A549 (cell line): ENCODE results near the gene GTF3C5. TPM values are rescaled to one million over a fixed set of nuclear protein-coding genes. Genes with fewer than 3 reads are reported as not detected.
A peak's percentile ranks its signal among the peaks of the same experiment; 100 is the strongest.

Experiments used
- ATAC-seq, 2 experiments: fragments of 200-7000 bp in 1 of 2; fragments of >200 bp in 1 of 2; cut with Nextera tagmentation in 1 of 2; cut with Tn5 transposase in 1 of 2; 3 replicates each; pipeline versions ENCODE4 v1.8.0 to v1.9.1; 2018 to 2020; ENCODE audit warnings: mild to moderate bottlenecking in 1 of 2, moderate library complexity in 1 of 2
- CTCF ChIA-PET: fragments of 300-600 bp; sonication (Branson Sonifier 250); formaldehyde crosslinking; extraction: SDS; loops from one replicate; lab custom pipeline; 2021; ENCODE audit warnings: antibody characterized with exemption, inconsistent platforms; lab: Yijun Ruan, JAX
- POLR2A ChIA-PET: fragments of 350-600 bp; formaldehyde crosslinking; extraction: SDS; loops from one replicate; lab custom pipeline; 2021; ENCODE audit warnings: antibody characterized with exemption, inconsistent platforms; lab: Yijun Ruan, JAX
- DNase-seq, 2 experiments: peaks; one replicate each; pipeline versions ENCODE4 v3.0.0 to v3.0.0-alpha.2; 2011 to 2016; ENCODE audit warnings: low read depth in 1 of 2, low spot score in 1 of 2
- FAIRE-seq: peaks from 2 replicates; lab custom pipeline; 2011; peaks lifted over from hg19 to GRCh38; lab: Jason Lieb, UNC
- H3K27ac ChIP-seq, 2 experiments: fragments of >200 bp; sonication (Bioruptor Twin); formaldehyde crosslinking; 3 replicates each; pipeline ENCODE4 v1.5.1; 2016 to 2017
- H3K4me1 ChIP-seq: fragments of >200 bp; sonication (Bioruptor Twin); formaldehyde crosslinking; 3 replicates; pipeline ENCODE4 v1.6.1; 2016
- H3K4me2 ChIP-seq: fragments of >200 bp; sonication (Bioruptor Twin); formaldehyde crosslinking; 3 replicates; pipeline ENCODE4 v1.6.1; 2016
- H3K4me3 ChIP-seq: fragments of >200 bp; sonication (Bioruptor Twin); formaldehyde crosslinking; 3 replicates; pipeline ENCODE4 v1.5.1; 2016
- H3K9me3 ChIP-seq: fragments of >200 bp; sonication (Bioruptor Twin); formaldehyde crosslinking; 3 replicates; pipeline ENCODE4 v1.6.1; 2016
- ESRRA ChIP-seq: fragments of 150-350 bp; IDR thresholded peaks from 2 replicates; pipeline ENCODE4 v1.6.1; 2014; ENCODE audit warnings: mild to moderate bottlenecking, low read length, borderline replicate concordance
- FOSB ChIP-seq: fragments of 250-450 bp; sonication (Bioruptor Pico); IDR thresholded peaks from 2 replicates; pipeline ENCODE4 v1.5.0; 2020; ENCODE audit warnings: mild to moderate bottlenecking, moderate library complexity
- FOSL2 ChIP-seq, 2 experiments: fragments of 450-650 bp in 1 of 2; fragments of >200 bp in 1 of 2; sonication (Bioruptor Twin) in 1 of 2; formaldehyde crosslinking; IDR thresholded peaks; 2 replicates each; pipeline versions ENCODE4 v1.5.0 to v1.6.1; 2016 to 2020; ENCODE audit warnings: mild to moderate bottlenecking in 1 of 2, moderate library complexity in 1 of 2
- HEYL ChIP-seq: fragments of 250-450 bp; sonication (Bioruptor Pico); IDR thresholded peaks from 2 replicates; pipeline ENCODE4 v1.8.0; 2021; ENCODE audit warnings: mild to moderate bottlenecking, moderate library complexity
- HOXB5 ChIP-seq: fragments of 250-450 bp; sonication (Bioruptor Pico); IDR thresholded peaks from 2 replicates; pipeline ENCODE4 v1.5.0; 2020; ENCODE audit warnings: mild to moderate bottlenecking, moderate library complexity
- JUN ChIP-seq, 2 experiments: fragments of >200 bp; sonication (Bioruptor Twin); formaldehyde crosslinking; IDR thresholded peaks; 2 replicates in 1 of 2; 3 replicates in 1 of 2; pipeline ENCODE4 v1.6.1; 2016 to 2017
- JUNB ChIP-seq: fragments of >200 bp; sonication (Bioruptor Twin); formaldehyde crosslinking; IDR thresholded peaks from 2 replicates; pipeline ENCODE4 v1.6.1; 2016
- KDM1A ChIP-seq: fragments of 200-600 bp; sonication (generic); IDR thresholded peaks from 2 replicates; pipeline ENCODE4 v1.6.1; 2016; ENCODE audit warnings: low read depth, mild to moderate bottlenecking
- KDM5A ChIP-seq: fragments of 200-600 bp; sonication (generic); IDR thresholded peaks from 2 replicates; pipeline ENCODE4 v1.6.1; 2016; ENCODE audit warnings: antibody characterized with exemption, mild to moderate bottlenecking
- MAFK ChIP-seq: fragments of 450-650 bp; IDR thresholded peaks from 2 replicates; pipeline ENCODE4 v1.6.1; 2014; ENCODE audit not compliant: partially characterized antibody
- MYC ChIP-seq: IDR thresholded peaks from 2 replicates; pipeline ENCODE4 v1.6.1; 2012; ENCODE audit warnings: mild to moderate bottlenecking, inconsistent platforms, low read length, improper control_type of control experiment, borderline replicate concordance
- NFE2L2 ChIP-seq: fragments of 150-350 bp; conservative IDR thresholded peaks from 2 replicates; pipeline ENCODE4 v1.6.1; 2014; ENCODE audit warnings: low read length
- POLR2A ChIP-seq: IDR thresholded peaks from 2 replicates; pipeline ENCODE4 v1.6.1; 2012; ENCODE audit warnings: mild to moderate bottlenecking, low read length
- RCOR1 ChIP-seq: fragments of 150-350 bp; IDR thresholded peaks from 2 replicates; pipeline ENCODE4 v1.6.1; 2014; ENCODE audit warnings: antibody characterized with exemption, low read length, low read depth
- RFX5 ChIP-seq: fragments of 450-650 bp; IDR thresholded peaks from 2 replicates; pipeline ENCODE4 v1.7.1; 2014; ENCODE audit warnings: antibody characterized with exemption, mild to moderate bottlenecking, moderate library complexity
- RNF2 ChIP-seq: fragments of 200-600 bp; sonication (generic); IDR thresholded peaks from 2 replicates; pipeline ENCODE4 v1.6.1; 2016; ENCODE audit warnings: low read depth, mild to moderate bottlenecking, antibody characterized with exemption, moderate library complexity, borderline replicate concordance
- SREBF2 ChIP-seq: fragments of 450-650 bp; IDR thresholded peaks from 2 replicates; pipeline ENCODE4 v1.6.1; 2014; ENCODE audit warnings: mild to moderate bottlenecking, moderate library complexity
- TFCP2L1 ChIP-seq: fragments of 250-450 bp; sonication (Bioruptor Pico); IDR thresholded peaks from 2 replicates; pipeline ENCODE4 v1.5.0; 2021; ENCODE audit warnings: mild to moderate bottlenecking
- TP53 ChIP-seq: fragments of 250-450 bp; sonication (Bioruptor Pico); IDR thresholded peaks from 2 replicates; pipeline ENCODE4 v1.5.0; 2021; ENCODE audit warnings: mild to moderate bottlenecking, moderate library complexity
- USF2 ChIP-seq: fragments of 450-650 bp; IDR thresholded peaks from 2 replicates; pipeline ENCODE4 v1.6.1; 2014; ENCODE audit warnings: antibody characterized with exemption
- ZC3H11A ChIP-seq: fragments of 450-650 bp; IDR thresholded peaks from 2 replicates; pipeline ENCODE4 v1.6.1; 2014; ENCODE audit warnings: antibody characterized with exemption, mild to moderate bottlenecking
- ZFP36 ChIP-seq: fragments of 450-650 bp; IDR thresholded peaks from 2 replicates; pipeline ENCODE4 v1.6.1; 2014; ENCODE audit warnings: borderline replicate concordance; ENCODE audit not compliant: partially characterized antibody
- WGBS: methylation state at CpG from one replicate; pipeline ENCODE4 v1.1.6; 2017; ENCODE audit errors: missing lambda C conversion rate; 5-methylcytosine and 5-hydroxymethylcytosine counted together
- polyA plus RNA-seq, 4 experiments: library from polyadenylated mRNA; depleted of rRNA in 3 of 4; stranded (reverse); fragments of >200 nt; fragmentation: RNase III in 1 of 4; extraction: RNeasy Plus Mini Kit Qiagen cat#74134 plus additional on column Dnase treatment in 1 of 4; gene quantifications; 2 replicates in 3 of 4; 3 replicates in 1 of 4; pipeline ENCODE4 v1.2.3, GENCODE V29; 2011 to 2017
- TF ChIP-seq, protein P1 (sequence below): IDR thresholded peaks from 2 replicates; pipeline ENCODE4 v1.6.1; 2012
- TF ChIP-seq, protein P2 (sequence below): IDR thresholded peaks from 2 replicates; pipeline ENCODE4 v1.6.1; 2012

Gene GTF3C5
- polyA plus RNA-seq, 2 of the 4 experiments (the other 2 are of a cell fraction): 57.2 to 80.3 TPM

DNA sequence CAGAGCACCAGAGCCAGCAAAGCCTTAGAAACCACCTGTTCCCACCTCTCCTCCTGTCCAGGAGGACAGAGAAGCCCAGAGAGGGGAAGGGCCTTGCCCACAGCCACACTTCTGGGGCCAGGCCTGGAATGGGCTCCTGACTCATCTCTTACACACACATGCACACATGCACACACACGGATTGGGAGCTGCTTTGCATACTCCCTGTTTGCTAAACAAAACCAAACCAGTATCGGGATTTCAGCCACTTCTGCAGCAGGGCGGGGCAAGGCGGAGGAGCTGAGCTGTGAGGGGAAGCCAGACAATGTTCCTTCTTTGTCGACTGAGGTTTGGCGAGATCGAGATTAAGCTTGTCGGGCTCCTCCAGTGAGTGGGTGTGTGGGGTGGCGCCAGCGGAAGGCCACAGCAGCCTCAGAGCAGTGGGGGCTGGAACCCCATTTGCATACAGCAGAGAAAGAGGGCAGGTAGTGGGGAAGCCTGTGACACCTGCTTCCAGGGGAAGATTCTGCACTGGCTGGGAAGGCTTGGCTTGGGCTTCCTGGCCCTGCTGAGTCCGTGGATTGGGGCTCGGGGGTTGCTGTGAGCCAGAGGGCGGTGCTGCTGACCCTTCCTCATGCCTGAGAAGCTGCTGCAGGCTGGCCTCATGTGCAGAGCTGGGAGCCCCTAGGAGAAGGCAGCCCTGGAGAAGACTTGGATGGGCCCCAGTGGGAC is 36.2 kb upstream of the GTF3C5 start:
- Histone ChIP-seq H3K4me2 (no peak overlapping the region), H3K4me3 (no peak overlapping the region), H3K9me3 (no peaks in the 10 kb centered on the region), H3K4me1 (no peaks in the 10 kb centered on the region), H3K27ac (no peak overlapping the region)
- peak in 1 of 2 experiments; percentile 29; a peak in 2 of 6 replicates for ATAC-seq
- no peak for FAIRE-seq
- no peak for TF ChIP-seq HOXB5 (CRISPR knock-in tag)
- no peak for TF ChIP-seq USF2
- no peak for TF ChIP-seq ZC3H11A
- no peak for TF ChIP-seq RCOR1
- no peak for TF ChIP-seq NFE2L2
- ChIA-PET POLR2A (interaction anchor here (1.1 kb wide), 1 partner anchor 36 kb away, joined by 5 read pairs; the partner anchor contains the start of gene GTF3C5), CTCF (interaction anchor here (1.0 to 3.2 kb wide), 6 partner anchors 10 to 28 kb away, joined by 3 to 18 read pairs (median 5); no protein-coding TSS in a partner anchor)
- 54% methylated on average over 13 of the region's 13 CpGs for WGBS
- peak in 1 of 2 experiments; percentile 29 for DNase-seq

DNA sequence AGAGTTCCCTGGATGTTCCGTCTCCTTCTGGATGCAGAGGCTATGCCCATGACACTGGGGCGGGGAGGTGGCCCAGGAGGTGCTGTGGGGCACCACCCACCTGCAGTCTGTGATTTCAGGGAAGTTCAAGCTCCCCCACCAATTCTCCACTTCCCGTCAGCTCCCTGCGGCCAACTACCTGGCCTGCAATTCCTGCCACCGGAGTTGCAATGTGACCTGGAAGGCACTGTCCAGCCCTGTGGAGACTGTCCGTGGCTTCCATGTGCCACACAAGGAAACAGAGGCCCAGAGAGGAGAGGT is 35.7 kb upstream of the GTF3C5 start:
- H3K27ac ChIP-seq: no peak overlapping the region
- ChIA-PET CTCF (interaction anchor here (1.0 to 3.2 kb wide), 4 partner anchors 10 to 27 kb away, joined by 3 to 18 read pairs (median 4); no protein-coding TSS in a partner anchor), POLR2A (interaction anchor here (1.1 kb wide), 1 partner anchor 36 kb away, joined by 5 read pairs; the partner anchor contains the start of gene GTF3C5)
- ATAC-seq (no peak), DNase-seq (no peak), FAIRE-seq (no peak)
- H3K9me3 ChIP-seq: no peaks in the 10 kb centered on the region
- 85% methylated on average over 6 of the region's 6 CpGs for WGBS
- H3K4me3 ChIP-seq: no peak overlapping the region
- no peak overlapping the region for H3K4me2 ChIP-seq
- TF ChIP-seq KDM5A (no peak), HEYL (CRISPR knock-in tag) (no peak), RNF2 (no peak), TP53 (no peak), FOSB (CRISPR knock-in tag) (no peak), ZFP36 (no peak), JUN (IDR thresholded peaks at IDR 0.05) (no peak), ESRRA (no peak), POLR2A (no peak), JUNB (no peak)
- H3K4me1 ChIP-seq: no peaks in the 10 kb centered on the region

DNA sequence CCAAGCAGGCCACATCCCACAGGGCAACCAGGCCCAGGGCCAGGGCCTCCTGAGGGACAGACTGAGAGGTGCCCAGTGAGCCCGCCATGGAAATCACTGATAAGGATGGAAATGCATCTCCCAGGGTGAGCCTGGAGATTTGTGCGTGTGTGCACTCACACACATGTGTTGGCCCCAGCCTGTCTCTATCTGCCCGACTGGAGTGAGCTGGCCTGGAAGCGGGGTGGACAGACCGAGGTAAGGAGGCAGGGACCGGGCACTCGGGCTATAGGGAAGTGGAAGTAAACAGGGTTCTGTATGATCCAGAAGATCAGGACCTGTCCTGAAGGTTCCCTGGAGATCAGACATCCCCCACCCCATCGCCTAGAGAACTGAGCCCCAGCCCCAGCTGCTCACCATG is 34.9 kb upstream of the GTF3C5 start:
- 73% methylated on average over 8 of the region's 8 CpGs for WGBS
- H3K4me3 ChIP-seq: no peak overlapping the region
- ATAC-seq (no peak), FAIRE-seq (no peak), DNase-seq (no peak)
- no peaks in the 10 kb centered on the region for H3K4me1 ChIP-seq
- CTCF ChIA-PET: interaction anchor here (1.2 to 1.5 kb wide), 4 partner anchors 11 to 46 kb away, joined by 3 to 9 read pairs (median 4); no protein-coding TSS in a partner anchor
- H3K9me3 ChIP-seq: no peaks in the 10 kb centered on the region
- POLR2A ChIA-PET: no interaction called here
- H3K4me2 ChIP-seq: no peak overlapping the region
- TF ChIP-seq MAFK (no peak), POLR2A (no peak), FOSL2 (IDR thresholded peaks at IDR 0.05) (no peak), FOSL2 (CRISPR knock-in tag; IDR thresholded peaks at IDR 0.05) (no peak)
- H3K27ac ChIP-seq: no peak overlapping the region

DNA sequence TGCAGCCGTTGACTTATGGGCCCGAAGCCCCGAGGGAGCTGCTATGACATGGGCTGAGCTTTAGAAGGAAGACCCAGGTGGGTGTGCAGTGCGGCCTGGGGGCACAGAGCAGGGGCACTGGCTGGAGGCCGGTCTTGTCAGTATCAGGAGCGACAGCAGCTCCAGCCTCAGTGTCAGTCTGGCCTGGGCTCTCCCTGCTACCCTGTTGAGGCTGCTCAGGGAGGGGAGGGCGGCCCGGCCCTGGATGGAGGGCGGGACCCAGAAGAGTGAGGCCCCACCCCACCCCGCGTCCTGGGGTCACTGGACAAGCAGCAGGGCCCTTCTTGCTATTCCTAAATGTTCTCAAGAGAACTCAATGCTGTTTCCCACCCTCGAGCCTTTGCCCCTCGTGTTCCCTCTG is 34.3 kb upstream of the GTF3C5 start:
- FAIRE-seq (no peak), ATAC-seq (no peak), DNase-seq (no peak)
- ChIA-PET POLR2A (no interaction called here), CTCF (interaction anchor here (1.1 to 1.5 kb wide), 4 partner anchors 12 to 366 kb away, joined by 3 to 9 read pairs (median 3); no protein-coding TSS in a partner anchor)
- no peak overlapping the region for H3K27ac ChIP-seq
- no peaks in the 10 kb centered on the region for H3K4me1 ChIP-seq
- H3K4me2 ChIP-seq: no peak overlapping the region
- H3K4me3 ChIP-seq: no peak overlapping the region
- WGBS: 54% methylated on average over 13 of the region's 13 CpGs
- no peak for TF ChIP-seq KDM5A
- no peak for TF ChIP-seq RNF2
- no peak for TF ChIP-seq MYC
- no peak for TF ChIP-seq KDM1A
- no peak for TF ChIP-seq SREBF2
- TF ChIP-seq, protein P1, sequence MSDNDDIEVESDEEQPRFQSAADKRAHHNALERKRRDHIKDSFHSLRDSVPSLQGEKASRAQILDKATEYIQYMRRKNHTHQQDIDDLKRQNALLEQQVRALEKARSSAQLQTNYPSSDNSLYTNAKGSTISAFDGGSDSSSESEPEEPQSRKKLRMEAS: no peak
- TF ChIP-seq RFX5: no peak
- no peak for TF ChIP-seq FOSL2 (IDR thresholded peaks at IDR 0.05)
- TF ChIP-seq FOSL2 (CRISPR knock-in tag; IDR thresholded peaks at IDR 0.05): no peak
- TF ChIP-seq, protein P2, sequence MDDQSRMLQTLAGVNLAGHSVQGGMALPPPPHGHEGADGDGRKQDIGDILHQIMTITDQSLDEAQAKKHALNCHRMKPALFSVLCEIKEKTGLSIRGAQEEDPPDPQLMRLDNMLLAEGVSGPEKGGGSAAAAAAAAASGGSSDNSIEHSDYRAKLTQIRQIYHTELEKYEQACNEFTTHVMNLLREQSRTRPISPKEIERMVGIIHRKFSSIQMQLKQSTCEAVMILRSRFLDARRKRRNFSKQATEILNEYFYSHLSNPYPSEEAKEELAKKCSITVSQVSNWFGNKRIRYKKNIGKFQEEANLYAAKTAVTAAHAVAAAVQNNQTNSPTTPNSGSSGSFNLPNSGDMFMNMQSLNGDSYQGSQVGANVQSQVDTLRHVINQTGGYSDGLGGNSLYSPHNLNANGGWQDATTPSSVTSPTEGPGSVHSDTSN: no peak
- TF ChIP-seq TFCP2L1 (CRISPR knock-in tag): no peak
- no peak for TF ChIP-seq POLR2A
- TF ChIP-seq, all 56 proteins: peak for 0
- no peaks in the 10 kb centered on the region for H3K9me3 ChIP-seq
